NCI-H748 treated with DMSO at 0.1 percent for 48 hours (cell line): ENCODE results near the gene MSN.

Experiments used
- DNase-seq: peaks from one replicate; lab custom pipeline; 2025; lab: John Stamatoyannopoulos, UW

The MSN gene

GRCh38 chrX:65674204-65674893 lies 6.9 kb downstream of the MSN start:
- no peak for DNase-seq

- DNase-seq, result no peak
Observed at GRCh38 chrX:65677954-65678469, 10.6 kb downstream of the MSN start.

- DNase-seq, result no peak
Observed at GRCh38 chrX:65679071-65679540, 11.7 kb downstream of the MSN start.

GRCh38 chrX:65681810-65682209 lies 14.4 kb downstream of the MSN start:
- DNase-seq, result no peak

GRCh38 chrX:65685112-65685511 lies 17.7 kb downstream of the MSN start:
- DNase-seq, result no peak

GRCh38 chrX:65686236-65686635 lies 18.8 kb downstream of the MSN start:
- DNase-seq, result no peak

- DNase-seq, result no peak
Observed at GRCh38 chrX:65687367-65687766, 19.9 kb downstream of the MSN start.

- DNase-seq, result no peak
Observed at GRCh38 chrX:65688403-65688871, 21.0 kb downstream of the MSN start.

- no peak for DNase-seq
Observed at GRCh38 chrX:65689377-65689776, 21.9 kb downstream of the MSN start.

- no peak for DNase-seq
Observed at GRCh38 chrX:65690057-65690855, 22.8 kb downstream of the MSN start.

GRCh38 chrX:65695849-65696449 lies 28.5 kb downstream of the MSN start:
- DNase-seq, result no peak

- DNase-seq, result no peak
Observed at GRCh38 chrX:65696613-65697012, 29.2 kb downstream of the MSN start.

GRCh38 chrX:65697211-65697641 lies 29.8 kb downstream of the MSN start:
- no peak for DNase-seq

- no peak for DNase-seq
Observed at GRCh38 chrX:65697915-65698796, 30.7 kb downstream of the MSN start.

- no peak for DNase-seq
Observed at GRCh38 chrX:65702956-65703355, 35.5 kb downstream of the MSN start.

- DNase-seq, result no peak
Observed at GRCh38 chrX:65705439-65705838, 38.0 kb downstream of the MSN start.

- no peak for DNase-seq
Observed at GRCh38 chrX:65706041-65706828, 38.8 kb downstream of the MSN start.

GRCh38 chrX:65707151-65707550 lies 39.7 kb downstream of the MSN start:
- no peak for DNase-seq

- no peak for DNase-seq
Observed at GRCh38 chrX:65712005-65712806, 44.8 kb downstream of the MSN start.

GRCh38 chrX:65718538-65718937 lies 51.1 kb downstream of the MSN start:
- no peak for DNase-seq
